GM18867 (cell line): ENCODE results near the gene PLXND1.
"Not testable (repeated sequence)": the region's sequence is repeated elsewhere in the genome, so short reads cannot be mapped to it uniquely, and the experiment has no call there.

ENCODE experiments used
- ATAC-seq: cut with Tn5 transposase; IDR thresholded peaks from one replicate; pipeline ENCODE4 v1.9.1; 2021; ENCODE audit warnings: mild to moderate bottlenecking, moderate library complexity; ENCODE audit not compliant: unreplicated experiment

PLXND1 gene

DNA sequence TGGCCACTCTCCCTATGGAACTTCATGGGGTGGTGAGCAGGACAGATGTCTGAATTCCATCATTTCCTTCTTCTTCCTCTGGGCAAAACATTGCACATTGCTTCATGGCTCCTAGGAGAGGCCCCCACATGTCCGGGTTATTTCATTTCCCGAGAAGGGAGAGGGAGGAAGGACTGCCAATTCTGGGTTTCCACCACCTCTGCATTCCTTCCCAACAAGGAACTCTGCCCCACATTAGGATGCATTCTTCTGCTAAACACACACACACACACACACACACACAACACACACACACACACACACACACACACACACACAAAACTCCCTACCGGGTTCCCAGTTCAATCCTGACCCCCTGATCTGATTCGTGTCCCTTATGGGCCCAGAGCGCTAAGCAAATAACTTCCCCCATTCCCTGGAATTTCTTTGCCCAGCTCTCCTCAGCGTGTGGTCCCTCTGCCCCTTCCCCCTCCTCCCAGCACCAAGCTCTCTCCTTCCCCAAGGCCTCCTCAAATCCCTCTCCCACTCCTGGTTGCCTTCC lies 76.2 kb downstream of the PLXND1 start:
- no peak for ATAC-seq

DNA sequence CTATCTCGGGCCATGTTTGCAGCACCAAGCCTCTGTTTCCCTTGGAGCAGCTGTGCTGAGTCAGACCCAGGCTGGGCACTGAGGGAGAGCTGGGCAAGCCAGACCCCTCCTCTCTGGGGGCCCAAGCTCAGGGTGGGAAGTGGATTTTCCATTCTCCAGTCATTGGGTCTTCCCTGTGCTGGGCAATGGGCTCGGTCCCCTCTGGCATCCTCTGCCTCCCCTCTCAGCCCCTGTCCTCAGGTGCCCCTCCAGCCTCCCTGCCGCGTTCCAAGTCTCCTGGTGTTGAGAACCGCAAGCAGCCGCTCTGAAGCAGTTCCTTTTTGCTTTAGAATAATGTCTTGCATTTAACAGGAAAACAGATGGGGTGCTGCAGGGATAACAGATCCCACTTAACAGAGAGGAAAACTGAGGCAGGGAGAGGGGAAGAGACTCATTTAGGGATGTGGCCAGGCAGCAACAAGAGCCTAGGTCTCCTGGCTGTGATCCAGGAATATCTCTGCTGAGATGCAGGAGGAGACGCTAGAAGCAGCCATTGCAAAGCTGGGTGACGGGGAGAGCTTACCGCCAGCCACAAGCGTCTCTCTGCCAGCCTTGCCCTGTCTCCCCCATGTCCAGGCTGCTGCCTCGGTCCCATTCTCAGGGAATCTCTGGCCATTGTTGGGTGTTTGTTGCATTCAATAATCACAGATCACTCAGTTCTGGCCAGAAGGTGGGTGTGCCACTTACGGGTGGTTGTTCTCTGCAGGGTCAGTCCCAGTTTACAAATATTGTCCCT lies 76.9 kb downstream of the PLXND1 start:
- no peak for ATAC-seq

DNA sequence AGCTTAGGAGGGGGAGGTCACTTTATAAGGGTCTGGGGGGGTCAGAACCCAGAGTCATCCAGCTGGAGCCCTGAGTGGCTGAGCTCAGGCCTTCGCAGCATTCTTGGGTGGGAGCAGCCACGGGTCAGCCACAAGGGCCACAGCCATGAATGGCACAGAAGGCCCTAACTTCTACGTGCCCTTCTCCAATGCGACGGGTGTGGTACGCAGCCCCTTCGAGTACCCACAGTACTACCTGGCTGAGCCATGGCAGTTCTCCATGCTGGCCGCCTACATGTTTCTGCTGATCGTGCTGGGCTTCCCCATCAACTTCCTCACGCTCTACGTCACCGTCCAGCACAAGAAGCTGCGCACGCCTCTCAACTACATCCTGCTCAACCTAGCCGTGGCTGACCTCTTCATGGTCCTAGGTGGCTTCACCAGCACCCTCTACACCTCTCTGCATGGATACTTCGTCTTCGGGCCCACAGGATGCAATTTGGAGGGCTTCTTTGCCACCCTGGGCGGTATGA lies 77.8 kb downstream of the PLXND1 start, which contains the start of gene RHO:
Gene RHO, plus strand, starts transcription at position 51 of the 512 bp plus-strand sequence. Its CDS starts 95 bp downstream, at position 146.
- no peak for ATAC-seq

- no peak for ATAC-seq
Measured at GRCh38 chr3:129527262-129527661, 79.2 kb downstream of the PLXND1 start.

DNA sequence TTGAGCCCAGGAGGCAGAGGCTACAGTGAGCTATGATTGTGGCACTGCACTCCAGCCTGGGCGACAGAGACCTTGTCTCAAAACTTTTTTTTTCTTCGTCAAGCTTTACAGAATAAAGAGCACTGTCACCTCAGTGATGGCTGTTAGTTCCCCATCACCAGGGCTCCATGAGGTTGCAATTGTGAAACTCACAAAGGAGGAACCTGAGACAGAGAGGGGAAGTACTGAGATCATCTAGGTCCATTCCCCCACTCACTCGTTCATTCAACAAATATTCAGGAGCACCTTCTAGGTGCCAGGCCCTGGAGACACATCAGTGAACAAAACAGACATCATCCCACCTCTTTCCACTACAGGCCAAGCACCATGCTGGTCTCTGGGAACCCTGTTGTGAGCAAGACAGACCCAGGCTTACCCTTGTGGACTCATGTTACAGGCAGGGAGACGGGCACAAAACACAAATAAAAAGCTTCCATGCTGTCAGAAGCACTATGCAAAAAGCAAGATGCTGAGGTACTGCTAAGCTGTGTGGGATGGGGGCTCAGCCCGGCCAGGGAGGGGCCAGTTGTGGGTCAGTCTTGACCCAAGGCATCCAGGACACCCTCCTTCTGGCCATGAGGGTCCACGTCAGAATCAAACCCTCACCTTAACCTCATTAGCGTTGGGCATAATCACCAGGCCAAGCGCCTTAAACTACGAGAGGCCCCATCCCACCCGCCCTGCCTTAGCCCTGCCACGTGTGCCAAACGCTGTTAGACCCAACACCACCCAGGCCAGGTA lies 80.2 kb downstream of the PLXND1 start:
- ATAC-seq, result peak; percentile 91

GRCh38 chr3:129525341-129525968 lies 81.0 kb downstream of the PLXND1 start:
- ATAC-seq, result no peak

- ATAC-seq, result no peak
Measured at GRCh38 chr3:129524081-129524480, 82.4 kb downstream of the PLXND1 start.

- ATAC-seq, result no peak
Measured at GRCh38 chr3:129522953-129523352, 83.5 kb downstream of the PLXND1 start.

DNA sequence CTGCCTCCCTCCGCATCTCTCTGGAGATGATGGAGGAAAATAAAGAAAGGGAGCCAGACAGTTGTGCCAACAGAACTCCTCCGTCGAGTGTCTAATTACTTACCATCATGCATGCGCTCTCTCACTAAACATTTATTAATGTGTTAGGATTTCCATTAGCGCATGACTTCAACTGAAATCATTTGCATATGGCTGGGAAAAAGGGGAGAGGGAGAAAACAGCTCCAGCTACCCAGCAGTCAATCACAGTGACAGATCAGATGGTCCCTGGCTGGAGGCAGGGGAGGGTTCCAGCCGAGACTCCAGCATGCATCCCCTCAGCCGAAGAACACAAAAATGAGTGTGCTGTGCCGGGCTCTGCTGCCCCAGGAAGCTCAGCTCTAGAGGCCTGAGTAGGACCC lies 84.9 kb downstream of the PLXND1 start:
- no peak for ATAC-seq

DNA sequence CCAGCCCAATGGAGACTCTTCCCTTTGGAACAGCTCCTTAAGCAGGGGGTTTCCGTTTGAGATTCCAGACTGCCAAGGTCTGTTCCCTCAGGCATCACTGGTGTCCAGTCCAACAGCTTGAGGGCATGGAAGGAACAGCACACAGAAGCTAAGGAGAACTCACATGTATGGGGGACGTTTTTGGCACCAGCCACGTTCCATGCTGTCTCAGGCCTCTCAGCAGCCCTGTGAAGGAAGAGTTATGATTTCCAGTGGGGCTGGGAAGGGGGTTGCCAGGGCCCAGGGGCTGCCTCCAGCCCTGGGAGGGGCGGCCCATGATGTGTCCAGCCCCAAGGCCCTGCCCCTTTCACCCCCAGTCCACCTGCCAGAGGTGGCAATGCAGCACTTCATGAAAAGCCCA lies 85.5 kb downstream of the PLXND1 start:
- no peak for ATAC-seq

DNA sequence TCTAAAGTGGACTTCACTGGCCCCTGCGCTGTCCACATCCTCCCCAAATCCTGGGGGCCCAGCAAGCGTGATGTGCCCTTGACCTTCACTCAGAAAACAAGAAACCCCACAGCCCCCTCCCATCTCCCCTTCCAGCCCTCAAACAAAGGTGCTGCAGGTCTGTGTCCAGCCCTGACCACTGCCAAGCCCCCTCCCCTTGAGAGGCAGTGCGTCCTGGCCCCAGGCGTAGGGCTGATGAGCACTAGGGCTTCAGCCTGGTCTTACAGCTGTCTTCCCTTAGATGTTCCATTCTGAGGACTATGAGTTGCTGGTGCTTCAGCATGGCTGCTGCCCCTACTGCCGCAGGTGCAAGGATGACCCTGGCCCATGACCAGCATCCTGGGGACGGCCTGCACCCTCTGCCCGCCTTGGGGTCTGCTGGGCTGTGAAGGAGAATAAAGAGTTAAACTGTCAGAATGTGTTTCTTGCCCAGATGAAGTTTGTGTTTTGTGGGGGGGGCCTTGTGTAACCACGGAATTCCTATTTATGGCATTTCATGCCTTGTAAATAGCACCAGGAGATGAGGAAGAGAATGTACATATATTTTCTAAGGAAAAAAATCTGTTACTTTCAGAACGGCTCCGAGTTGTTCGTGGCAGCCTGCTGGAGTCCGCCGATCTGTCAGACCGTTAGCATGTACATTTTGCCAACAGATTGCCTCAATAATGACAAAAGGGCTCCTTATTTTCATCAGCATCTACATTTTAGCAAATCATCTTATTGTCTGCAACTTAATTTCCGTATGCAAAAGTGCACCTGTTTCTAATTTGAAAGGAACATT lies 86.4 kb downstream of the PLXND1 start:
- ATAC-seq, result no peak

- ATAC-seq, result no peak
Measured at GRCh38 chr3:129519449-129519848, 87.0 kb downstream of the PLXND1 start.

DNA sequence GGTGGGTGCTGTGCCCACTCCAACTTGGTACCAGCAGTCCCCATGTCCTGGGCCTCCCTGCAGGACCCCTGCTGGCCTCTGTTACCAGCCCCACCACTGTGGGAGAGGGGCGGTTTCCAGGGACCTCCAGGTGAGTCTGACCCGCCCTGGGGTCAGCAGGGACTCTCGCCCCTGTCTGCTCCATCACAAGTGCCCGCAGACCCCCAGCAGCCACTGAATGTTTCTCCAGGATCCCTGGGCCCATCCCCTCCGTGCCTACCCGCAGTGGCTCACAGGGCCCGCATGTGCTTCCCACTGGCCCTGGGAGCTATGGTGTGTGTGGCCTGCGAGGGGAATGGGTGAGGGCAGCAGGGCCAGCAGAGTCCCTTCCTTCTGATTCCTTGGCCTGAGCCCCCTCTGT lies 87.9 kb downstream of the PLXND1 start:
- no peak for ATAC-seq

- no peak for ATAC-seq
Measured at GRCh38 chr3:129518038-129518561, 88.4 kb downstream of the PLXND1 start.

DNA sequence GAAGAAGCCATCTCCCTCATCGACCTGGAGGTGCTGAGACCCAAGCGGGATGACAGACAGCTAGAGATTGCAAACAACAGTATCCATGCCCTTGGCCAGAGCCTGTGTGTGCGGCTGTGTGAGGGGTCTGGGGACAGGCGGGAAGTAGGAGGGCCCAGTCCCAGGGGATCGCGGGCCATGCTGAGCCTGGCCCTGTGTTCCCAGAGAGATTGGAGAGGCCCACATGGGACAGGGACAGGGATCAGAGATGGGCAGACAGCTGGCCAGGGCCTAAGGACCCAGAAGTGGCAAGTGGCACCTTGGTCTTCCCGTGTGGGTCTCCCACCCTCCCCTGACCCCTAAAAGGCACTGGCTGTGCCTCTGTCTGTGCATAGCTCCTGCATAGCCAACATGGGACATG lies 89.0 kb downstream of the PLXND1 start:
- ATAC-seq, result no peak

DNA sequence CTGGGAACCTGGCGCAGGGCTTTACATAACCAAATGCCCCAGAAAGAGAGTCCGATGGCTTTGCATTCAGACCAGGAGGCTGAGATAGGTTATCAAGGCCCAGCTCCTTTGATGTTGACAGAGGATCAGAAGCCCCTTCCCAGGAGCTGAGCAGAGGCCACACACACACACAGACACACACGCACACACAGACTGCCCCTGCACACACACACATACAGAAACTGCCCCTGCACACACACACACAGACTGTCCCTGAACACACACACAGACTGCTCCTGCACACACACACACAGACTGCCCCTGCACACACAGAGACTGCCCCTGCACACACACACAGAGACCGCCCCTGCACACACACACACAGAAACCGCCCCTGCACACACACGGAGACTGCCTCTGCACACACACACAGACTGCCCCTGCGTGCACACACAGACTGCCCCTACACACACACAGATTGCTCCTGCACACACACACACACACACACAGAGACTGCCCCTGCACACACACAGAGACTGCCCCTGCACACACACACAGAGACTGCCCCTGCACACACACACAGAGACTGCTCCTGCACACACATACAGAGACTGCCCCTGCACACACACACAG lies 90.5 kb downstream of the PLXND1 start:
- ATAC-seq, result not testable (repeated sequence)

- not testable (repeated sequence) for ATAC-seq
Measured at GRCh38 chr3:129515108-129515820, 91.2 kb downstream of the PLXND1 start.

DNA sequence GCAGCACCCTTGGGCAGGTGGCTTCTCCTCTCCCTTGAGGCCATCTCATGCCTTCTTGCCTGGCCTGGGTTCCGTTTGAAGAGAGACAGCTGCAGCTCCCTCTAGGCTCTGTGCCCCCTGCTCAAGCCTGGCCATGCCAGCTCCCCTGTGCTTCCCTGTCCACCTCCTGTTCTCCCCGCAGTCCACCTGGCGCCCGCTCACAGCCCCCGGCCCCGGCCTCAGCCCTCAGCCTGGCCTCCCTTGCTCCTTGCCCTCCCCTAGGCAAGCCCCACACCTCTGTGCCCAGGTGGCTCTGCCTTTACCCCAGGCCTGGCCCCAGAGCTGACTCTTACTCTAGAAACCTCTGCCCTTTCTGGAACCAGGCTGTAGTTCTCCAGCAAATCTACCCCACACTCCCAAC lies 91.9 kb downstream of the PLXND1 start:
- ATAC-seq, result no peak

- ATAC-seq, result no peak
Measured at GRCh38 chr3:129514110-129514509, 92.4 kb downstream of the PLXND1 start.
